Measurements from ENCODE around the gene PRKAG3. TPM values are rescaled to one million over a fixed set of nuclear protein-coding genes. Genes with fewer than 3 reads are reported as not detected.

The PRKAG3 gene
- total RNA-seq, 1 experiment from 2014 or later = not detected

DNA sequence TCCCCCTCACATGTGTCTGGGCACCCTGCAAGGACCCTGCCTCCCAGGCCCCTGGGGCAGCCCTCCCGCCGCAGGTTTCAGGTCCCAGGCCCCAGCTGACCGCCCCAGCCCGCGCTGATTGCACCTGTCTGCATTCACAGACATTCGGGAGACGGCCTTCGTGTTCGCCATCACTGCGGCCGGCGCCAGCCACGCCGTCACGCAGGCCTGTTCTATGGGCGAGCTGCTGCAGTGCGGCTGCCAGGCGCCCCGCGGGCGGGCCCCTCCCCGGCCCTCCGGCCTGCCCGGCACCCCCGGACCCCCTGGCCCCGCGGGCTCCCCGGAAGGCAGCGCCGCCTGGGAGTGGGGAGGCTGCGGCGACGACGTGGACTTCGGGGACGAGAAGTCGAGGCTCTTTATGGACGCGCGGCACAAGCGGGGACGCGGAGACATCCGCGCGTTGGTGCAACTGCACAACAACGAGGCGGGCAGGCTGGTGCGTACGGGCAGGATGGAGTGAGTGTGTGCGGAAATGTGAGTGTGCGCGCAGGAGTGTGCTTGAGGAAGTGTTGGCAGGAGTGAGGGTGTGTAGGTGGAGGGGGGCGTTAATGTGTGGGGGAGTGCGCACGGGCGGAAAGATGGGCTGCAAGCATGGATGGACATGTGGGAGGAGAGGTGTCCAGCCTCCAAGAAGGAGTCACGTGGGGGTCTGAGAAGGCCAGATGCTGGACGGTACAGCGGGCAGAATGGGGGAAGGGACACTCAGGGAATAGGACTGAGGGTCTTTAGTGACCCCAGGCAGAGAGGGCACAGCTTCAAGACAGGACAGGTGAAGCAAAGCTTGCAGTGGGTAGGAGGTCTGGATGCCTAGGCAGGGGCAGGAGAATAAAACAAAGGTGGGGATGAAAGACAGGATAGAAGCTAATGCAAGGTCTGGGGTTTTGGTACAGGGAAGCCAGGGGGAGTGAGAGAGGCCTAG, 40.0 kb upstream of the PRKAG3 start:
- H3K27me3 ChIP-seq (replicated peaks; ENCODE audit: control insufficient read depth, insufficient read depth, low read length) = no peaks in the 10 kb centered on the region
- H3K36me3 ChIP-seq (ENCODE audit: control insufficient read depth, insufficient read depth, low read length) = no peaks in the 10 kb centered on the region
- no TSS peak for BruUV-seq (replicated peaks)
- Mint-ChIP-seq H3K4me3 (ENCODE audit: unreplicated experiment) (no peak overlapping the region), H3K9me3 (ENCODE audit: unreplicated experiment) (no peaks in the 10 kb centered on the region), H3K27me3 (ENCODE audit: insufficient read depth, unreplicated experiment) (no peaks in the 10 kb centered on the region), H3K27ac (ENCODE audit: unreplicated experiment) (no peak overlapping the region), H3K4me1 (ENCODE audit: low read depth, unreplicated experiment) (no peaks in the 10 kb centered on the region), H3K36me3 (ENCODE audit: insufficient read depth, unreplicated experiment) (peaks cover 18% of the 10 kb centered on the region)
- no peaks in the 10 kb centered on the region for H3K4me1 ChIP-seq
- H3K9me3 ChIP-seq = no peaks in the 10 kb centered on the region
- TF ChIP-seq, protein P1, sequence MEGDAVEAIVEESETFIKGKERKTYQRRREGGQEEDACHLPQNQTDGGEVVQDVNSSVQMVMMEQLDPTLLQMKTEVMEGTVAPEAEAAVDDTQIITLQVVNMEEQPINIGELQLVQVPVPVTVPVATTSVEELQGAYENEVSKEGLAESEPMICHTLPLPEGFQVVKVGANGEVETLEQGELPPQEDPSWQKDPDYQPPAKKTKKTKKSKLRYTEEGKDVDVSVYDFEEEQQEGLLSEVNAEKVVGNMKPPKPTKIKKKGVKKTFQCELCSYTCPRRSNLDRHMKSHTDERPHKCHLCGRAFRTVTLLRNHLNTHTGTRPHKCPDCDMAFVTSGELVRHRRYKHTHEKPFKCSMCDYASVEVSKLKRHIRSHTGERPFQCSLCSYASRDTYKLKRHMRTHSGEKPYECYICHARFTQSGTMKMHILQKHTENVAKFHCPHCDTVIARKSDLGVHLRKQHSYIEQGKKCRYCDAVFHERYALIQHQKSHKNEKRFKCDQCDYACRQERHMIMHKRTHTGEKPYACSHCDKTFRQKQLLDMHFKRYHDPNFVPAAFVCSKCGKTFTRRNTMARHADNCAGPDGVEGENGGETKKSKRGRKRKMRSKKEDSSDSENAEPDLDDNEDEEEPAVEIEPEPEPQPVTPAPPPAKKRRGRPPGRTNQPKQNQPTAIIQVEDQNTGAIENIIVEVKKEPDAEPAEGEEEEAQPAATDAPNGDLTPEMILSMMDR (IDR thresholded peaks at IDR 0.05; ENCODE audit: insufficient read depth in 1 of 2, low read depth in 1 of 2, low read length in 1 of 2, severe bottlenecking in 1 of 2, unreplicated experiment in 1 of 2) = no peak
- no peak for DNase-seq
- ChIA-PET POLR2A (no interaction called here), CTCF (interaction anchor here (1.0 kb wide), 1 partner anchor 109 kb away, joined by 3 read pairs; no protein-coding TSS in a partner anchor)
- H3K4me3 ChIP-seq (ENCODE audit: low read depth, low read length) = no peak overlapping the region
- intact Hi-C loops (cut with micrococcal nuclease; ENCODE audit: unreplicated experiment) = no loop called here

DNA sequence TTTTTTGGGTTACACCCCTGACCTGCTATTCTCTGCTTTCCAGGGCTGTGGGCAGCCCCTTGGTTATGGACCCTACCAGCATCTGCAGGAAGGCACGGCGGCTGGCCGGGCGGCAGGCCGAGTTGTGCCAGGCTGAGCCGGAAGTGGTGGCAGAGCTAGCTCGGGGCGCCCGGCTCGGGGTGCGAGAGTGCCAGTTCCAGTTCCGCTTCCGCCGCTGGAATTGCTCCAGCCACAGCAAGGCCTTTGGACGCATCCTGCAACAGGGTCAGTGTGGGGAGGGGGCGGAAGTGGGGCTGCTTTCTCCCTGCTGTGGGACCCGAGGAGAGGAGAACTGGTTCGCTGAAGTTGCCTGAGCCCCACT, 39.4 kb upstream of the PRKAG3 start:
- no peaks in the 10 kb centered on the region for H3K27me3 ChIP-seq (replicated peaks; ENCODE audit: control insufficient read depth, insufficient read depth, low read length)
- H3K36me3 ChIP-seq (ENCODE audit: control insufficient read depth, insufficient read depth, low read length) = no peaks in the 10 kb centered on the region
- H3K4me3 ChIP-seq (ENCODE audit: low read depth, low read length) = no peak overlapping the region
- Mint-ChIP-seq H3K27me3 (ENCODE audit: insufficient read depth, unreplicated experiment) (no peaks in the 10 kb centered on the region), H3K36me3 (ENCODE audit: insufficient read depth, unreplicated experiment) (peaks cover 18% of the 10 kb centered on the region), H3K9me3 (ENCODE audit: unreplicated experiment) (no peaks in the 10 kb centered on the region), H3K4me1 (ENCODE audit: low read depth, unreplicated experiment) (no peaks in the 10 kb centered on the region), H3K27ac (ENCODE audit: unreplicated experiment) (no peak overlapping the region), H3K4me3 (ENCODE audit: unreplicated experiment) (no peak overlapping the region)
- ChIA-PET CTCF (no interaction called here), POLR2A (no interaction called here)
- no peaks in the 10 kb centered on the region for H3K4me1 ChIP-seq
- intact Hi-C loops (cut with micrococcal nuclease; ENCODE audit: unreplicated experiment) = no loop called here
- no TSS peak for BruUV-seq (replicated peaks)
- no peak for DNase-seq
- TF ChIP-seq, protein P1 (IDR thresholded peaks at IDR 0.05; ENCODE audit: insufficient read depth in 1 of 2, low read depth in 1 of 2, low read length in 1 of 2, severe bottlenecking in 1 of 2, unreplicated experiment in 1 of 2) = no peak
- no peaks in the 10 kb centered on the region for H3K9me3 ChIP-seq

DNA sequence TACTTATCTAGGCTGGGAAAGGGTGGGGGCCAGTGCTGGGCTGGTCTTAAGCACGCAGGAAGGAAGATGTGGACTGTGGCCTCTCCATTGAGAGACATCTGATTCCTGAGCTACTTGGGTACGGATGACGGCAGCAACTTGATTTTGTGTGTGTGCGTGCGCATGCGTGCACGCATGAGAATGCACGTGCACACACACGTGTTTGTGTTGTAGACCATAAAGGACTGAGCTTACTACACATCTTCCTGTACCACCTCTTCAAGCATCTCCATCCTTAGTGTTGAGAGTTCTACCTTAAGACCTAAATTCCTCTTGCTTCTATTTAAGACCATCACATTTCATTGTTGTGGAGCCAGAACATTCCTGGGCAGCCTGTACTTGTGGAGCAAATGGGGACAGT, 37.5 kb upstream of the PRKAG3 start:
- Mint-ChIP-seq H3K9me3 (ENCODE audit: unreplicated experiment) (no peaks in the 10 kb centered on the region), H3K27ac (ENCODE audit: unreplicated experiment) (no peak overlapping the region), H3K27me3 (ENCODE audit: insufficient read depth, unreplicated experiment) (no peaks in the 10 kb centered on the region), H3K4me1 (ENCODE audit: low read depth, unreplicated experiment) (no peaks in the 10 kb centered on the region), H3K36me3 (ENCODE audit: insufficient read depth, unreplicated experiment) (peaks cover 32% of the 10 kb centered on the region), H3K4me3 (ENCODE audit: unreplicated experiment) (no peak overlapping the region)
- TF ChIP-seq, protein P1 (IDR thresholded peaks at IDR 0.05; ENCODE audit: insufficient read depth in 1 of 2, low read depth in 1 of 2, low read length in 1 of 2, severe bottlenecking in 1 of 2, unreplicated experiment in 1 of 2) = no peak
- Histone ChIP-seq H3K4me1 (peaks cover 6% of the 10 kb centered on the region; the same call in 1 of the 2 replicates), H3K36me3 (ENCODE audit: control insufficient read depth, insufficient read depth, low read length) (no peaks in the 10 kb centered on the region), H3K9me3 (no peaks in the 10 kb centered on the region), H3K27me3 (replicated peaks; ENCODE audit: control insufficient read depth, insufficient read depth, low read length) (no peaks in the 10 kb centered on the region), H3K4me3 (ENCODE audit: low read depth, low read length) (no peak overlapping the region)
- CTCF ChIA-PET = interaction anchor here (0.6 to 1.1 kb wide), 2 partner anchors 8 to 27 kb away, joined by 4 to 5 read pairs; no protein-coding TSS in a partner anchor
- DNase-seq = no peak
- POLR2A ChIA-PET = no interaction called here
- intact Hi-C loops (cut with micrococcal nuclease; ENCODE audit: unreplicated experiment) = no loop called here
- BruUV-seq (replicated peaks) = no TSS peak
